ENCODE measurements around the gene TNFSF9.
A peak's percentile ranks its signal among the peaks of the same experiment; 100 is the strongest.

TNFSF9 gene

DNA sequence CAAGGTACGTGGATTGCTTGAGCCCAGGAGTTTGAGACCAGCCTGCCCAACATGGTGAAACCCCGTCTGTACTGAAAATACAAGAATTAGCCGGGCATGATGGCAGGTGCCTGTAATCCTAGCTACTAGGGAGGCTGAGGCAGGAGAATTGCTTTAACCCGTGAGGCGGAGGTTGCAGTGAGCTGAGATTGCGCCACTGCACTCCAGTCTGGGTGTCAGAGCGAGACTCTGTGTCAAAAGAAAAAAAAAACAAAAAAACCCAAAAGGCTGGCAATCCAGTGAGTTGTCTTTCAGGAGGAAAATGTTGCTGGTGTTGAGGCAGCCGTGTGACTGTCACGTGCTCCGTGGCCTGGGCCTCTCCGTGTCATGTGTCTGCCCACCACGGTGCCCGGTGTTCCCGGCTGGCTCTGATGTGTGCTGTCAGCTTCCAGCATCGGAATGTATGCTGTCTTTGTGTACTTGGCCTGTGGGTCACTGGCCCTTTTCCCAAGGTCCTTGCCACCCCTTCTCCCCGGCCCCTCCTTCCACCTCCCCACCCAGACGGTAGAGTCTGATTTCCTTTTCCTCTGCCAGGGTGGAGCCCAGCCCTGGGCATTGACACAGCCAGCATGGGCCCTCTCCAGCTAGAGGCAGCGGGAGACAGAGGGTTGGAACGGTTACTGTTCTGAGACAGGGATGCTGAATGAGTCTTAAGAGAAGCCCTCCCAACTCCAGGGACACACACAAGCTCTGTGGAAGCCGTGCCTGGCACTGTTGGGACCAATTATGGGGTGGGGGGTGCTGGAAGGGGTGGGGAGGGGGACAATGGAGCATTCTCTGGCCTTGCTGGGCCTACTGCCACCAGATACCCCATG is 21.5 kb upstream of the TNFSF9 start:
- no peak for DNase-seq

GRCh38 chr19:6510618-6511017 is 20.2 kb upstream of the TNFSF9 start:
- DNase-seq = no peak

DNA sequence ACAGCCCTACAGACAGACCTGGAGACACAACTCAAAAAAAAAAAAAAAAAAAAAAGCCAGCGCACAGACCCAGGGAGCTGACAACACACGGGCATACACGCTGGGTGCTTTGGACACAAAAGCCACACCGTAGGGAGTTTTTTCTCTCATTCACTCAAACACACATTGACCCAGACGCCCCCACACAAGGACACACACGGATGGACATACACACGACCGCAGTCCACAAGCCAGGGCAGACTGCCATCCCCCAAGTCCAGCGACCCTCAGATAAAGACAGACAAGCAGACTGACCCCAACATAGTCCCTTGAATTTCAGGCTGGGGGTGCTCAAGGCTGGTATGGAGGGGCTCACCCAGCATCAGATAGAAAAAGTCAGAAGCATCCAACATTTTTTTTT is 16.7 kb upstream of the TNFSF9 start:
- DNase-seq = no peak

GRCh38 chr19:6514926-6515544 is 15.8 kb upstream of the TNFSF9 start:
- no peak for DNase-seq

GRCh38 chr19:6516018-6516658 is 14.7 kb upstream of the TNFSF9 start:
- peak; percentile 95 for DNase-seq

GRCh38 chr19:6516659-6517291 is 14.1 kb upstream of the TNFSF9 start:
- DNase-seq = peak; percentile 80

GRCh38 chr19:6518145-6518911 is 12.5 kb upstream of the TNFSF9 start:
- no peak for DNase-seq

- peak; percentile 71 for DNase-seq
These were observed 11.5 kb upstream of the TNFSF9 start for GRCh38 chr19:6519289-6519688.

GRCh38 chr19:6521718-6522646 is 8.8 kb upstream of the TNFSF9 start:
- DNase-seq = peak; percentile 62

- no peak for DNase-seq
These were observed 8.1 kb upstream of the TNFSF9 start for GRCh38 chr19:6522712-6523111.

DNA sequence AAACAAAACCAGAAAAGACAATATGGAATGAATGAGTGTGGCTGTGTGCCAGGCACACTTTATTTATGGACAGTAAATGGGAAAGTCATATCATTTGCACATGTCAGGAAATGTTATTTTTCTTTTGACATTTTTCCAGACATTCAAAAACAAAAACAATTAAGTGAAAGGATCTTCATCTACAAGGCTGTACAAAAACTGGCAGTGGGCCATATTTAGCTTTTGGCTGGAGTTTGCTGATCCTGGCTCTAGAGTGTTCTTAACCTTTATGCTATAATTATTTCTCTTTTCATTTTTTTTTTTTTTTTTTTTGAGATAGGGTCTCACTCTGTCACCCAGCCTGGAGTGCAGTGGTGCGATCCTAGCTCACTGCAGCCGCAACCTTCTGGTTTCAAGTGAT is 6.5 kb upstream of the TNFSF9 start:
- DNase-seq = no peak

DNA sequence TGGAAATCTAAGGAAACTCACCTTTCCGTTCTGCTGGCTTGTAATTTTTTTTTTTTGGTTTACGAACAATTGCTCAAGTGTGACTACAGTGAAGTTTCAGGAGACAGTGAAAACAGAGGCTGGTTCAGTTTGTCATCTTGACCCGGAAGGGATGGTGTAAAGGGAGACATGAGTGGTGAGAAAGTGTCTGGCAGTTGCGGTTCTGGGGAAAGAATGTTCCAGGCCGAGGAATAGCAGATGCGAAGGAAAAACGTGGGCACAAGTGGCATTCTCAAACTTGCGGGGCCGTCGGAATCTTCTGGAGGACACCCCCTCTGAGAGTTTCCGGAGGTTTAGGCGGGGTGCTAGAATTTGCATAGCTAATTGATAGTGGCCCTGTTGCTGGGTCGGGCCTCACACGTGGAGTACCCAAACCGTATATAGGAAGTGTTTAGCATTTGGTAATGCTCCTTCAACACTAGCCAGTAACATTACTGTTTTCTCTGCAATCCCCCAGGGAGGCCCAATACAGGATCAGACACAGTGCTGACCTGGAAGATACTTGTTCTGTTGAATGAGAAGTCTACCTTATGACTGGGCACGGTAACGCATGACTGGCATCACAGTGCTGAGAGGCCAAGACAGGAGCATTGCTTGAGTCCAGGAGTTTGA is 2.8 kb upstream of the TNFSF9 start:
- DNase-seq = no peak

DNA sequence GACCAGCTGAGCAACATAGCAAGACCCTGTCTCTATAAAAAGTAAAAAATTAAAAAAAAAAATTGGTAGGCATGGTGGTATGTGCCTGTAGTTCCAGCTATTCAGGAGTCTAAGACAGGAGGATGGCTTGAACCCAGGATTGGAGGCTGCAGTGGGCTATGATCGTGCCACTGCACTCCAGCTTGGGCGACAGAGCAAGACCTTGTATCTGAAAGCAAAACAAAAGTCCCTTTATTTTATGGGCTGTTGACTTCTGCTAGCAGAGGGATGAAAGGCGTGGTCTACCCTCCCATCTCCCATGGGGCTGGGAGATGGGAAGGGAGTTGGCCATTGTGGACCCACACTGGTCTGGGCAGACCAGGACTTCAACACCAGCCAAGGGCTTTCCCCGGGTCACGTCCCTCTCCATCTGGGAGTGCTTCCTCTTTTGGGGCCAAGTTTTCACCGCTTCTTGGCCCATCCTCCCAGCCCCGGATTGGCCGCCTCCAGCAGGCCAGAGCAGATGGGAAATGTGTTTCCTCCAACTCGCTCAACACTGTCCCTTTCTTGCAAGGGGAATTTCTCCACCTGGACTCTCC is 2.2 kb upstream of the TNFSF9 start:
- DNase-seq = no peak

DNA sequence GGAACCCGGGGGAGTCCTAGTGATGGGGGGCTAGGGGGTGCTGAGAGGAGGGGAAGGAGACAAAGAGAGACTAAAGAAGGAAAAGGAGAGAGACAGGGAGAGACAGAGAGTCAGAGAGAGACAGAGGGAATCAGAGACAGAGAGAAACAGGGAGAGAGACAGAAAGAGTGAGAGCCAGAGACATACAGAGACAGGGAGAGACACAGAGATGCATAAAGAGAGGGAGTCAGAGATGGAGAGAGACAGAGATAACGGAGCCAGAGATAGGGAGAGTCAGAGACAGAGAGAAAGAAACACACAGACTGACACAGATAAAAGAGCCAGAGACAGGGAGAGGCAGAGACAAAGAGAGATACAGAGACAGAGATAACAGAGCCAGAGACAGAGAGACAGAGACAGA is 1.5 kb upstream of the TNFSF9 start:
- DNase-seq = no peak

- no peak for DNase-seq
These were observed 865 bp upstream of the TNFSF9 start for GRCh38 chr19:6529937-6530385.

DNA sequence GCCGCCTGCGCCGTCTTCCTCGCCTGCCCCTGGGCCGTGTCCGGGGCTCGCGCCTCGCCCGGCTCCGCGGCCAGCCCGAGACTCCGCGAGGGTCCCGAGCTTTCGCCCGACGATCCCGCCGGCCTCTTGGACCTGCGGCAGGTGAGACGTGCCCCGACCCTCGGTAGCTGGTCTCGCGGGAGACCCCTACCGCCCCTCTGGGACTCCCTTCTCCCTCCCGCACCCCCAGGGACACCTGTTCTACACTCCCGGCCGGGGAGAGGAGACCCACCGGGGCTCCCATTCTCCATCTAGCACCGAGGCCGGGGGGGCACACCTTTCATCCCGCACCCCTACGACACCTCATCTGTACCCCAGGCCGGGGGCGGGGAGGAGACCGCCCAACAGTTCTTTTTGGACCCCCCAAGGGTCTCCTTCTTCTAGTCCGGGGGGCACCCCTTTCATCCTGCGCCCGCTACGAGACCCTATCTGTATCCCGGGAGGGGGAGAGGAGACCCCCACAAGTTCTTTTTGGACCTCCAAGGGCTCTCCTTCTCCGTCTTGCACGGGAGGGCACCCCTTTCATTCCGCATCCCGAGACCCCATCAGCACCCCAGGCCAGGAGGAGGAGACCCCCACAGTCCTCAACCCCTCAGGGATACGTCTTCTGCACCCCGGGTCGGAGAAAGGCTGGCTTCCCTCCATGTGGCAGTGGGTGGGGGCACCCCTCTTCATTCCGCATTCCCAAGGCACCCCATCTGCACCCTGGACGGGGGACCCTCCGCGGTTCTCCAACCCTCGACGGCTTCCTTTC is 533 bp downstream of the TNFSF9 start:
- DNase-seq = no peak

GRCh38 chr19:6531956-6532243 is 1.1 kb downstream of the TNFSF9 start:
- no peak for DNase-seq

DNA sequence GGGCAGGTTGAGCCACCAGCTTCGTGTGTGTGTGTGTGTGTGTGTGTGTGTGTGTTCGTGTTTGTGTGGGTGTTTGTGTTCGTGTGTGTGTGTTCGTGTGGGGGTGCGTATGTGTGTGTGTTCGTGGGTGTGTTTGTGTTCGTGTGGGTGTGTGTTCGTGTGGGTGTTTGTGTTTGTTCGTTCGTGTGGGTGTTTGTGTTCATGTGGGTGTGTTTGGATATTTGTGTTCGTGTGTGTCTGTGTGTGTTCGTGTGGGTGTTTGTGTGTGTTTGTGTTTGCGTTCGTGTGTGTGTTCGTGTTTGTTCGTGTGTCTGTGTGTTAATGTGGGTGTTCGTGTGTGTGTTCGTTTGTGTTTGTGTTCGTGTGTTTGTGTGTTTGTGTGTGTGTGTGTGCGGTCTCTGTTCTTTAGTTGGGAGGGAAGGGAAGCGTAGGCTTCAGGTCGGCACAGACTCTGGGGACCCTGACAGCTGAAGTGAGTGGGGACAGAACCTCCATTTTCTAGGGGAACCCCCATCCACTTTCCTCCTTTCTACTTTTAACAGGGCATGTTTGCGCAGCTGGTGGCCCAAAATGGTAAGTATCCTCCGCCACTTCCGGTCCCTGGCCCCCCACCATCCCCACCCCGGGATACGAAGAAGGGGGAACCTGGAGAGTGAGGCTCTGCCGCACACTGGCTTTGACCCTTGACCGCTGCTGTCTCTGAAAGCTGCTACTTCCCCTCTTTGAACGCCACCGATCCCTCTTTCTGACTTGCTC is 1.6 kb downstream of the TNFSF9 start:
- DNase-seq = no peak

GRCh38 chr19:6533000-6533328 is 2.1 kb downstream of the TNFSF9 start:
- no peak for DNase-seq

Measured in NCI-H226 (cell line).